ENCODE measurements around the gene SLC25A21.
"Not testable (repeated sequence)": the region's sequence is repeated elsewhere in the genome, so short reads cannot be mapped to it uniquely, and the experiment has no call there.

SLC25A21 gene

GRCh38 chr14:36941783-36942521 is 230.5 kb downstream of the SLC25A21 start:
- DNase-seq: peak; percentile 52

DNA sequence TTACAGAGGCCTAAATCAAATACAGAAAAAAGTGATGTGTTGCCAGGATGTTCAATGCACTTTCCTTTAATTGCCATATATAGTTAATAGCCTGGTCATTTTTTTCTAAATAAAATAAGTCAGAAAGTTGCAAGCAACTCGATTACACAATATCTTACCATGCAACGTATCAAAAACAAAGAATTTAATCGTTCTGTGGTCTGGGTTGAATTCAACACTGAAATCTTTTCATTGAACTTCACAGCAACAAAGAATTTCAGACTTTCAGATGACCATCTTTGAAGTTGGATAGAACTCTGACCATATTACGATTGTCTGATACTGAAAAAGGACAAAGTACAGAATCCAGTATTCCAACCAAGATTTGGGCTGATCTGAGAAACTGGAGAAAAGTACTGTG is 231.9 kb downstream of the SLC25A21 start:
- no peak for DNase-seq

GRCh38 chr14:36939265-36939664 is 233.1 kb downstream of the SLC25A21 start:
- DNase-seq: no peak

DNA sequence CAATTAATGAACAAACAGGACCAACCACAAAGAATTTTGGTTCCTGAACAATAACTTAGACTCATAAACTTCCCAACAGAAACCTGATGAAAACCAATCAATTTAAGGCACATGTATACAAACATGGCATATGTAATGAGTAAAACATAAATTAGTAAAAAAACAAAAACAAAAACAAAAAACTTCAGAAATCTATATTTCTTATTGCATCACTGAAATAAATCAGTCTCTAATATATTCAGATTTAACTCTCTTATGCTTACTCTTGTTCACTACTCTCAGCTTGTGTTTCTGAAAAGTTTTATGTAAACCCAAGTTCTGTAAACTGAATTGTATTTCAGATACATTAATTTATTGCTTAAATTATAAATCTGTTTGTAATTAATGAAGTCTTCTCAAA is 233.7 kb downstream of the SLC25A21 start:
- no peak for DNase-seq

DNA sequence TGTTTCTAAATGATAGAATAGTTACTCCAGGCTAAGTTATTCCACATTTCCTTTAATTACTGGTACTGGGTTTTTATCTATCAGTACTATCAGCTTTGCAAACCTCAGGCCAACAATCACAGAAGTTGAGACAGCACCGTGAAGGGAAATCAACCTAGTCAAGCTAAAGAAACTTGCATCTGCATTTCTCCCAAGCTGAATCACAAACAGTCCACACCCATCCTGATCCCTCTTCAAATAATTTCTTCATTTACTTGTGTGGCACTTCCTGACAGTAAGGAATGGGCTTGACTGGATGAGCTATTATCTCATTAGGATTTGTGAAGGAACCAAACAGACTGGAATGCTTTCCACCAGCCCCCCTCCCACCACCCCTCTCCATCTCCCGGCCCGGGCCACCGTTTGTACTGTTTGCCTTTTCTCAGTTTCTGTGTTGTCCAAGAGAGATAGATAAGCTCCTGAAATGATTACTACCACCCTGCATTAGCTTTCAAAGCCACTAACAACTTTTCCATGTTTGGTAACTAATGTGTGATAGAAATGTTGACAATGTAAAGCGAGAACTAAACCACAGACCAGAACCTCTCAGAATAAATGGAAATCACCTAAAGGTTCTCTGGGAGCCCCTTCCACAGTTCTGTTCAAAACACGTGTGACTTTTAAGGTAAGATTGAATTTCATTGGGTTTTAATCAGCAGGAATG is 236.3 kb downstream of the SLC25A21 start:
- DNase-seq: no peak

DNA sequence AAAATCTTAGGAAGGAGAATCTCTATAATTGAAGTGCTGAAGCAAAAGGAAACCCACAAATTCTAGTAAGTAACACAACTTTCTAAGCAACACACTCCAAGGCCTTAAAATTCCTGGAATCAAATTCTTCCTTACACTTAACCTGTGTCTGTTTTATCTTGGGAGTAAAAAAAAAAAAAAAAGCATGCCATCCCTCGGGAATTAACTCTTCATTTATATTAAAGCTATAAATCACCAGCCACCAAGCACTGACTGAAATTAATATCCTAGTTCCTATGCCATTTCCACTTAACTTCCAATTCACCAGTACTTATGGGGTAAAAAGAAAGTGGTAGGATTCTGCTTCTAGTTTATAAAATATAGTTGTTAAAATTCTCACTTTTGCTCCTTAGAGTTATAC is 238.1 kb downstream of the SLC25A21 start:
- no peak for DNase-seq

GRCh38 chr14:36931791-36932190 is 240.6 kb downstream of the SLC25A21 start:
- no peak for DNase-seq

DNA sequence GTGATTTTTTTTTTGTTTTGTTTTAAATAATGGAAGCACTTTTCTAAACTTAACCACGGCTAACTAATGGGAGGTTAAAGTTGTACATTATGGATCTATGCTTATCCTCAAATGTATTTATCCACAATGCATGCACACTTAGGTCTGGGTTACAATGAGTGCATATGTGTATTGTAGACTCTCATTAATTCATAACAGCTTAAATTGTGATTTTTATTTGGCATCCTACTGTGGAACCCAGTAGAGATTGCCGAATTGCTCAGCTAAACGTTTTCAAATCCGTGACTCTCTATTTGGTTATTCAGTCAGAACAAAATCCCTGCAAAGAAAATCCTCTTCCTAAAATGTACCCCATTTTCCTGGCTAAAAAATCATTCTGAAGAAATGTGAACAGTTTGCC is 244.0 kb downstream of the SLC25A21 start:
- DNase-seq: no peak

GRCh38 chr14:36925094-36925493 is 247.3 kb downstream of the SLC25A21 start:
- DNase-seq: no peak

DNA sequence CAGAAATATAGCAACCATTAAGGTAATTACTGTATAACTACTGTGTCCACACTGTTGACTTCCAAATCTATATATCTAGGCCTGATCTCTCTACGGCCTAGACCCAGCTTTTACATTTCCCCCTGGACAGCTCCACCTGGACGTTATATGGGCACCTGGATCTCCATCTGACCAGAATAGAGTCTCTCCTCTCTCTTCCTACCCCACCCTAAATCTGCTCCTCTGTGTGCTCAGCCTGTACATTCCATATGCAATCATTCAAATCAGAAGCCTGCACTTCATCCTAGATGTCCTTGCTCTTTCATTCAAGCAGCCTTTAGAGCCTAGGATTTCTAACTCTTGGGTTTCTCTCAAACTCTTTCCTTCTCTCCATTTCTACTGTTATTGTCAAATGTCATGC is 255.7 kb downstream of the SLC25A21 start:
- no peak for DNase-seq

DNA sequence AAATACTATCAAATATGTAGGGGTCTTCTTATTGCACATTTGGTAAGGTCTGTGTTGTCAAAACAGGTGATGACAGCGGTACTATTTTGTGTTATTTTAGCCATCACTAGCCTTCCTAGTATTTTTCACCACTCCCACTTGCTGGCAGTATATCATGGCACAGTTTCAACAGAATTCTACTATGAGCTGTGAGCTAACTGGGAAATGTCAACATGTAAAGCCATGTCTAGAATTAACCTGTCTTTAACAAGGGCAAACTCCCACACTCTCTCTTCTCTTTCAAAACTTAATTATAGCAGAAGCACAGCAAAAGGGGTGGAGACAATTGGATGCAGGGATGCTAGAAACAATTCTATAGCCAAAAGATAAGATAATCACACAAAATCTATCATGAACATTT is 257.3 kb downstream of the SLC25A21 start:
- no peak for DNase-seq

DNA sequence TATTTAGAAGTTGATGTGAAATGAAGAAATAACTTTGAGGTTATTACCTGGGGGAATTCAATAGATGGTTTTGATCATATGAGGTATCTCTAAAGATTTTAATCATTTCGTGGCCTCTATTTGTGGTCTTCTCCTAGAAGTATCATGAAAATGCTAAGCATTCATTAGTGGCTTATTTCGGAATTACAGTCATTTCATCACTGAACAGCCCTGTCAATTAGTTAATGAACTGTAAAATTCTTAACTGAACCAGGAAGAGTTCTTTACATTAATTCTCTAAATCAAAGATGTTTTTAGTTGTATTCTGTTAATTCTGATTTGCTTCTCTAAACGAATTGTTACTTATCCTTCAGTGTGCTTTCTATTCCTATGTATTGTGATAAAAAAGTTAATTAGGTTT is 261.8 kb downstream of the SLC25A21 start:
- no peak for DNase-seq

DNA sequence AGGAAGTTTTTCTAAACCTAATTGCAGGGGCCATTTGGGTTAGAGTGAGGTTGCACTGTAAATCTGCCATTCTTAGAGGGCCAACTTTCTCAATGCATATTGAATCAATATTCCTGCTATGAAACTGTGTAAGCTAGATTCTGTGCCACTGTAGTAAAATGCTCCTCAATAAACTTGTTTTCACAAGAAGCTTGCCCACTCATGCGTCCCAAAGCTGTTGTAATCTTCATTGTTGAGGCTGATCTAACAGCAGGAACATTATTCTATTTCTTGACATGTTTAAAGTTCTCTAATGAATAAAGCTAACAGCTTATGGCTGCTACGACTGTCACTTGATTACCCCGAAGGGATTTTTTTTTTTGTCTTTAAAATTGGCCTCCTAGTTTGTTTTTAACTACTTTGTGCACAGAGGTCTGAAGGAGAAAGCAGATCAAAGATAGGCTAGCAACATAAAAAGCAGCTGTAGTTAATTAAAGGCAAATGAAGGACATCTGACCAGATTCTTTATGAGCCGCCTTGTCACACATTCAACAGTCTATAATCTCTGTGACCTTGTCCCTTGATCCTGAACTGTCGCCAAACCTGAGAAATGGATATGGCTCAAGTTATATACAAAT is 267.0 kb downstream of the SLC25A21 start:
- no peak for DNase-seq

DNA sequence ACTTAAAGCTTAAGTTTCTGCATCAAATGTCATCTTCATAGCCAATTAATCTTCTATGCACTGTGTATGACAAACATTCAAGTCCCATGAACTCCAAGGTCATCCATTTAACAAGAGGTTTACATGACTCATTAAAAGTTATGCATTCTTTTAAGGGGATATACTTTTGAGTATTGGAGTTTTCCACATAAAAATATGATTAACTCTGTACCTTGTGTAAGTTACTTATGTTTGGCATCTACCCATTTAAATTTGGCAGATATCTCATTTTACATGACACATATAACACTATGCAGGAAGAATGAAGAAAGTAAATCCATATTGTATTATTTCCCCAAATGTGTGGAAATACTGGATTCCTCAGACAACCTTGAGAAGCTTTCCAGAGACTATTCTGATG is 270.5 kb downstream of the SLC25A21 start:
- DNase-seq: peak; percentile 12

DNA sequence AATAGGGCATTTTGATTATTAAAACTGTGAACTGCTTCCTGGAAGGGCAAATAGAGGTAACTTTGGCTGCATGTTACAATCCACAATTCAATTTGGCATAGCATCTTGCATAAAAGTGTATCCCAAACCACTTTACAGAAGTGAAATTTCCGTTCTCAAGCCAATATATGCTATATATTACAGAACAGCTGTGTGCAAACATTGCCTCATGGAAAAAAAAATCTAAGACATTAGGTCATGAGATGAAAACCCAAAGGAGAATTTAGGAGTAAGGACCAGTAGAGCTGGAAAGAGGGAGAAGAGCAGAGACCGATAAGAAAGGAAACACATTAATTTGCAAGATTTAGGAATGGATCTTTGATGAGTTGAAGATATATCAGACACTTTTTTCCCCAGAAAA is 271.6 kb downstream of the SLC25A21 start:
- no peak for DNase-seq

- DNase-seq: not testable (repeated sequence)
These were observed 276.1 kb downstream of the SLC25A21 start for GRCh38 chr14:36896300-36896699.

GRCh38 chr14:36884049-36884448 is 288.4 kb downstream of the SLC25A21 start:
- DNase-seq: no peak

GRCh38 chr14:36880276-36880675 is 292.1 kb downstream of the SLC25A21 start:
- no peak for DNase-seq

DNA sequence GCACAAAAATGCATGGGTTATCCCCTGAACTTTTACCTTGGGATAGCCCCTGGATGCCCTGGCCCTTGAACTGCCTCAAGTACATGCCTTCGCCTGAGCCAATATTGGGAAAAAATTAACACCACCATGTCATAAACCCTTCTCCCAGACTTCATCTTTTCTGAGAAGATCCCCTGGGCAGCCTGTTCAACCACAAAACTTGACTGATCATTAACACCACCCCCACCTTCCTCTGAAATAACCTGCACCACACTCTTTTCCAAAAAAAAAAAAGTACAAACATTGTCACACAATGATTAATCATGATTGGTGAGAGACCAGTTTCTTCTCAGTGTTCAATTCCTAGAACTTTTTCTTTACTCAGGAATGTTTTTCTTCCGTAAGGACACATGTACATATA is 292.8 kb downstream of the SLC25A21 start:
- DNase-seq: no peak

DNA sequence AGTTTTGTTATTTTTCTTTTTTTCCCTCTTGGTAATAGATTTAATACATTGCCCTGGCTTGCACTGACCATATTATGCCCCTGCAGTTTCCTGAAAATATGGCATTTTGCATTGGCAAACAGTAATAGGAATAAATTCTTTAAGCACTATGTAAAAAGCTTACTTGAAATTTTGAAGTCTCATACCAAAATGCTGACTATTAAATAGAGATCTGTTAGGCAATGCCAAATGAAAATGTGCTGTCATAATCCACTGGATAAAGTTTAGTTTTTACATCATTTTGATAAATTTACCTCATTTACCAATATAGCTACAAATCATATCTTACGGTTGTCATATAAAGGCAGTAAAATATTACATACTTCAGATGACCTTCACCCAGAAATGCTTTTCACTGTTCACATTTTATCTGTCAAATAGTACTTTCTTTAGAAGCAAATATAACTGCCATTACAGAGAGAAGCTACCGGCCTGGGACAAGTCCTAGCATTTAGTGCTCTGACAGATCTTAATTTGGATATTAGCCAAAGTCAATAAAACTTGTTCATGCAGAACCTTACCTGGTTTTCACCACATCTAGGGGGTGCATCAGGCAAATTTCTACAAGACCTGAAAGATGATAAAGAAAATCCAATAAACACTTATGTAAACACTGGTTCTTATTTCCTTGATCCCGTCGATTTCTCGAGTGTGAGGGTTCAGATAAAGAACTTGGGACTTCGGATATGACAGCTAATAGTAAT is 297.8 kb downstream of the SLC25A21 start:
- no peak for DNase-seq

- DNase-seq: no peak
These were observed 301.6 kb downstream of the SLC25A21 start for GRCh38 chr14:36870776-36871175.

GRCh38 chr14:36869125-36869524 is 303.3 kb downstream of the SLC25A21 start:
- DNase-seq: no peak

DNA sequence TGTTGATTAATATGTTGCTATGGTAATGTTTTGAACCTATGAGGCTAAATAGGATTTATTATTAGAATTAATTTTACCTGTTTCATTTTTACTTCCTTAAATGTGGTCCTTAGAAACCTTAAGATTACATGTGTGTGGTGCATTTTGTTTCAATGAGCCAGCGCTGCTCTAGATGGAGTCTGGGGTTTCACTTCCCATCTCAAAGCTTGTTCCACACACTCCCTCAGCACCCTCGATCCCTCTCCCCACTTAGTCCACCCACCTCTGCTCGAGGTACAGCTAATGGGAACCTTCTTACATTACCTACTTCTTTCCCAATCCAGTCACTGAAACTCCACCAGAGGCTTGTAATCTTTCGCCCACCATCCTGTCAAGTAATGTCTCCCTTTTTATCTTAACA is 305.5 kb downstream of the SLC25A21 start:
- no peak for DNase-seq
